SK-N-SH treated with all-trans-retinoic acid at 6 μM for 48 hours (cell line): ENCODE data around the gene SLC12A4.

Experiments used
- PPARA ChIP-seq: fragments of 250-450 bp; sonication (Bioruptor Pico); IDR thresholded peaks from 2 replicates; pipeline ENCODE4 v1.5.0; 2020; ENCODE audit warnings: mild to moderate bottlenecking, borderline replicate concordance
- RARB ChIP-seq: fragments of 250-450 bp; sonication (Bioruptor Pico); IDR thresholded peaks from 2 replicates; pipeline ENCODE4 v1.8.0; 2021; ENCODE audit warnings: mild to moderate bottlenecking, moderate library complexity
- SNAI2 ChIP-seq: fragments of 250-450 bp; sonication (Bioruptor Pico); IDR thresholded peaks from 2 replicates; pipeline ENCODE4 v1.5.0; 2020; ENCODE audit warnings: mild to moderate bottlenecking, moderate library complexity
- ZFP30 ChIP-seq: fragments of 450-650 bp; formaldehyde crosslinking; IDR thresholded peaks from 2 replicates; pipeline ENCODE4 v1.5.0; 2022; ENCODE audit warnings: mild to moderate bottlenecking, moderate library complexity

DNA sequence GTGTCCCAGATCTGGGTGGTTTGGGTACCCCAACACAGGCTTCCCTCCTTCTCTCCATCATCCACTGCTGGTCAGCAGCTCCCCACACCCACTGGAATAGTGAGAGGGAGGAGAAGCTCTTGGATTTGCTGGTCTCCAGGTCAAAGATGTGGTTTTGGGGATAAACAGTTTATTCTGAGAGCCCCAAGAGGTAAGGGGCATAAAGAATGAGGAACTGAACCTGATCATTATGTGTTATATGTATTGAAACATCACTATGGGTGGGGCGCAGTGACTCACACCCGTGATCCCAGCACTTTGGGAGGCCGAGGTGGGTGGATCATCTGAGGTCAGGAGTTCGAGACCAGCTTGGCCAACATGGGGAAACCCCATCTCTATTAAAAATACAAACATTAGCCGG, 27.0 kb upstream of the SLC12A4 start:
- TF ChIP-seq SNAI2 (CRISPR knock-in tag): no peak
- TF ChIP-seq RARB: no peak
- no peak for TF ChIP-seq PPARA (CRISPR knock-in tag)
- no peak for TF ChIP-seq ZFP30
